ENCODE measurements around the gene PLD1.
"Not testable (repeated sequence)": the region's sequence is repeated elsewhere in the genome, so short reads cannot be mapped to it uniquely, and the experiment has no call there.

Gene PLD1

GRCh38 chr3:171699601-171700000 is 110.7 kb downstream of the PLD1 start:
- peak; percentile 15 for DNase-seq (ENCODE audit: low spot score)

- DNase-seq (ENCODE audit: low spot score) = no peak
Measured at GRCh38 chr3:171696805-171697204, 113.5 kb downstream of the PLD1 start.

- peak; percentile 41 for DNase-seq (ENCODE audit: low spot score)
Measured at GRCh38 chr3:171695426-171695825, 114.9 kb downstream of the PLD1 start.

GRCh38 chr3:171694888-171695287 is 115.4 kb downstream of the PLD1 start:
- DNase-seq (ENCODE audit: low spot score) = no peak

GRCh38 chr3:171692551-171692950 is 117.7 kb downstream of the PLD1 start:
- not testable (repeated sequence) for DNase-seq (ENCODE audit: low spot score)

- no peak for DNase-seq (ENCODE audit: low spot score)
Measured at GRCh38 chr3:171691485-171691884, 118.8 kb downstream of the PLD1 start.

GRCh38 chr3:171690281-171690680 is 120.0 kb downstream of the PLD1 start:
- no peak for DNase-seq (ENCODE audit: low spot score)

- no peak for DNase-seq (ENCODE audit: low spot score)
Measured at GRCh38 chr3:171688593-171688992, 121.7 kb downstream of the PLD1 start.

GRCh38 chr3:171688002-171688401 is 122.3 kb downstream of the PLD1 start:
- DNase-seq (ENCODE audit: low spot score) = no peak

- no peak for DNase-seq (ENCODE audit: low spot score)
Measured at GRCh38 chr3:171687581-171687980, 122.7 kb downstream of the PLD1 start.

GRCh38 chr3:171687064-171687463 is 123.2 kb downstream of the PLD1 start:
- DNase-seq (ENCODE audit: low spot score) = no peak

- DNase-seq (ENCODE audit: low spot score) = no peak
Measured at GRCh38 chr3:171685116-171685895, 125.0 kb downstream of the PLD1 start.

GRCh38 chr3:171684221-171684620 is 126.1 kb downstream of the PLD1 start:
- DNase-seq (ENCODE audit: low spot score) = no peak

GRCh38 chr3:171682743-171683142 is 127.5 kb downstream of the PLD1 start:
- no peak for DNase-seq (ENCODE audit: low spot score)

- no peak for DNase-seq (ENCODE audit: low spot score)
Measured at GRCh38 chr3:171680726-171681411, 129.4 kb downstream of the PLD1 start.

- DNase-seq (ENCODE audit: low spot score) = no peak
Measured at GRCh38 chr3:171678971-171679492, 131.3 kb downstream of the PLD1 start.

- DNase-seq (ENCODE audit: low spot score) = no peak
Measured at GRCh38 chr3:171677706-171678105, 132.6 kb downstream of the PLD1 start.

GRCh38 chr3:171676601-171677175 is 133.6 kb downstream of the PLD1 start:
- no peak for DNase-seq (ENCODE audit: low spot score)

GRCh38 chr3:171673951-171674350 is 136.3 kb downstream of the PLD1 start:
- no peak for DNase-seq (ENCODE audit: low spot score)

GRCh38 chr3:171672538-171672937 is 137.7 kb downstream of the PLD1 start:
- DNase-seq (ENCODE audit: low spot score) = no peak

GRCh38 chr3:171672124-171672523 is 138.2 kb downstream of the PLD1 start:
- no peak for DNase-seq (ENCODE audit: low spot score)

GRCh38 chr3:171671709-171672108 is 138.6 kb downstream of the PLD1 start:
- no peak for DNase-seq (ENCODE audit: low spot score)

GRCh38 chr3:171666516-171666915 is 143.8 kb downstream of the PLD1 start:
- DNase-seq (ENCODE audit: low spot score) = no peak

Data from GM03348 (cell line).